Head of caudate nucleus (tissue), 42 donors: ENCODE results near the gene VAV3.

ENCODE experiments used
- DNase-seq, 42 donors: peaks; one replicate each; pipeline versions ENCODE4 v3.0.0 to v3.0.0-alpha.2; 2020 to 2021; ENCODE audit warnings: mixed read lengths in 7 of 42
- intact Hi-C: fragments of 100-400 bp; cut with DNase I; formaldehyde crosslinking; loops from one replicate; pipeline ENCODE4 v1.15.0; 2022

VAV3 gene

GRCh38 chr1:107975851-107976250 is 10.9 kb upstream of the VAV3 start:
- no peak for DNase-seq
- intact Hi-C loops: no loop called here

- intact Hi-C loops: no loop called here
- DNase-seq: no peak
Measured at GRCh38 chr1:107974090-107974489, 9.1 kb upstream of the VAV3 start.

GRCh38 chr1:107972391-107973180 is 7.6 kb upstream of the VAV3 start:
- DNase-seq: no peak
- intact Hi-C loops: no loop called here

- no peak for DNase-seq
- intact Hi-C loops: no loop called here
Measured at GRCh38 chr1:107966550-107966949, 1.6 kb upstream of the VAV3 start.

GRCh38 chr1:107964336-107965109 is 457 bp downstream of the VAV3 start:
- DNase-seq: peak in 36 of 42 donors; percentile 4 to 56 (median 24)
- intact Hi-C loops: no loop called here

GRCh38 chr1:107963601-107964335 is 1.2 kb downstream of the VAV3 start:
- intact Hi-C loops: no loop called here

GRCh38 chr1:107963008-107963407 is 2.0 kb downstream of the VAV3 start:
- intact Hi-C loops: no loop called here
- no peak for DNase-seq

More at GRCh38 chr1:107963601-107964335, 1.2 kb downstream of the VAV3 start:
- DNase-seq: peak in 29 of 42 donors; percentile 5 to 49 (median 18)

- intact Hi-C loops: no loop called here
- DNase-seq: no peak
Measured at GRCh38 chr1:107954719-107955415, 10.1 kb downstream of the VAV3 start.

GRCh38 chr1:107954126-107954525 is 10.9 kb downstream of the VAV3 start:
- intact Hi-C loops: no loop called here
- DNase-seq: no peak

GRCh38 chr1:107953556-107953955 is 11.4 kb downstream of the VAV3 start:
- intact Hi-C loops: no loop called here
- no peak for DNase-seq

GRCh38 chr1:107952989-107953388 is 12.0 kb downstream of the VAV3 start:
- DNase-seq: no peak
- intact Hi-C loops: no loop called here

- intact Hi-C loops: no loop called here
- DNase-seq: no peak
Measured at GRCh38 chr1:107950464-107950863, 14.5 kb downstream of the VAV3 start.

GRCh38 chr1:107949467-107950253 is 15.3 kb downstream of the VAV3 start:
- intact Hi-C loops: no loop called here

GRCh38 chr1:107946794-107947193 is 18.2 kb downstream of the VAV3 start:
- intact Hi-C loops: no loop called here
- no peak for DNase-seq

More at GRCh38 chr1:107949467-107950253, 15.3 kb downstream of the VAV3 start:
- DNase-seq: no peak

GRCh38 chr1:107943694-107944093 is 21.3 kb downstream of the VAV3 start:
- intact Hi-C loops: no loop called here
- DNase-seq: no peak

- intact Hi-C loops: no loop called here
Measured at GRCh38 chr1:107942814-107943213, 22.2 kb downstream of the VAV3 start.

GRCh38 chr1:107941531-107941930 is 23.4 kb downstream of the VAV3 start:
- intact Hi-C loops: no loop called here
- DNase-seq: no peak

More at GRCh38 chr1:107942814-107943213, 22.2 kb downstream of the VAV3 start:
- no peak for DNase-seq

GRCh38 chr1:107941123-107941522 is 23.9 kb downstream of the VAV3 start:
- intact Hi-C loops: no loop called here
- no peak for DNase-seq
